ENCODE data around the gene CCDC47. TPM values are rescaled to one million over a fixed set of nuclear protein-coding genes. Genes with fewer than 3 reads are reported as not detected.

CCDC47 gene
- polyA plus RNA-seq, 3 donors, result 15.2 to 56.4 (median 43.0) TPM

- no peak for TF ChIP-seq CTCF (IDR thresholded peaks at IDR 0.05)
- Histone ChIP-seq H3K4me1 (ENCODE audit: control insufficient read depth in 1 of 2, insufficient read depth in 2 of 2, low read length in 2 of 2) (no peaks in the 10 kb centered on the region), H3K36me3 (replicated peaks in 1 of 2; ENCODE audit: control insufficient read depth in 1 of 2, insufficient read depth in 2 of 2, low read length in 2 of 2) (peaks cover 94 to 100% of the 10 kb centered on the region in 2 donors), H3K4me3 (replicated peaks in 1 of 3; ENCODE audit: low read depth in 2 of 3, low read length in 3 of 3) (no peak overlapping the region), H3K79me2 (ENCODE audit: insufficient read depth, low read length) (peaks cover 23% of the 10 kb centered on the region), H4K20me1 (ENCODE audit: insufficient read depth, low read length) (peaks cover 59% of the 10 kb centered on the region), H3K27ac (ENCODE audit: low read depth in 1 of 2, low read length in 2 of 2) (peak overlapping the region in 1 of 2 donors; percentile 41), H2AFZ (ENCODE audit: insufficient read depth, low read depth, low read length, poor library complexity, severe bottlenecking) (no peak overlapping the region), H3K9me3 (replicated peaks in 1 of 2; ENCODE audit: control insufficient read depth in 1 of 2, insufficient read depth in 1 of 2, low read length in 2 of 2) (no peaks in the 10 kb centered on the region), H3K27me3 (ENCODE audit: control insufficient read depth in 2 of 2, insufficient read depth in 2 of 2, low read length in 2 of 2) (no peaks in the 10 kb centered on the region), H3K4me2 (replicated peaks; ENCODE audit: extremely low read depth, low read length, poor library complexity, severe bottlenecking) (no peak overlapping the region), H3K9ac (ENCODE audit: insufficient read depth, low read length, poor library complexity, severe bottlenecking) (no peak overlapping the region)
- WGBS (ENCODE audit: insufficient coverage), result 81% methylated on average over 13 of the region's 21 CpGs
- intact Hi-C loops (cut with micrococcal nuclease), result loop anchor here in 1 of 2 donors (5.0 kb wide), 1 partner anchor 43 kb away; no protein-coding TSS in a partner anchor
- H3K27ac Mint-ChIP-seq, result peak overlapping the region in 6 of 7 donors; percentile 15 to 74 (median 32)
- no peaks in the 10 kb centered on the region for H3K27me3 Mint-ChIP-seq (ENCODE audit: low read depth in 3 of 3)
- peaks cover 95 to 100% of the 10 kb centered on the region in 2 donors for H3K36me3 Mint-ChIP-seq
- peaks cover 9% of the 10 kb centered on the region for H3K4me1 Mint-ChIP-seq
- peaks cover 0 to 1% (median 0%) of the 10 kb centered on the region in 7 donors for H3K9me3 Mint-ChIP-seq
- no peak for DNase-seq
- H3K4me3 Mint-ChIP-seq, result no peak overlapping the region
Observed at GRCh38 chr17:63819585-63820537, 46.5 kb upstream of the CCDC47 start.

- H3K4me3 Mint-ChIP-seq, result no peak overlapping the region
- H3K27ac ChIP-seq (ENCODE audit: low read depth in 1 of 2, low read length in 2 of 2), result peak overlapping the region in 1 of 2 donors; percentile 41
- no peak for TF ChIP-seq CTCF (IDR thresholded peaks at IDR 0.05)
Observed at GRCh38 chr17:63819131-63819530, 45.7 kb upstream of the CCDC47 start.

More at GRCh38 chr17:63819131-63819530, 45.7 kb upstream of the CCDC47 start:
- Histone ChIP-seq H3K27me3 (ENCODE audit: control insufficient read depth in 2 of 2, insufficient read depth in 2 of 2, low read length in 2 of 2) (no peaks in the 10 kb centered on the region), H3K9ac (ENCODE audit: insufficient read depth, low read length, poor library complexity, severe bottlenecking) (no peak overlapping the region), H3K79me2 (ENCODE audit: insufficient read depth, low read length) (peaks cover 16% of the 10 kb centered on the region), H2AFZ (ENCODE audit: insufficient read depth, low read depth, low read length, poor library complexity, severe bottlenecking) (no peak overlapping the region), H3K4me2 (replicated peaks; ENCODE audit: extremely low read depth, low read length, poor library complexity, severe bottlenecking) (no peak overlapping the region), H3K36me3 (replicated peaks in 1 of 2; ENCODE audit: control insufficient read depth in 1 of 2, insufficient read depth in 2 of 2, low read length in 2 of 2) (peaks cover 94 to 100% of the 10 kb centered on the region in 2 donors), H3K4me3 (replicated peaks in 1 of 3; ENCODE audit: low read depth in 2 of 3, low read length in 3 of 3) (no peak overlapping the region), H3K4me1 (ENCODE audit: control insufficient read depth in 1 of 2, insufficient read depth in 2 of 2, low read length in 2 of 2) (no peaks in the 10 kb centered on the region), H4K20me1 (ENCODE audit: insufficient read depth, low read length) (peaks cover 59% of the 10 kb centered on the region), H3K9me3 (replicated peaks in 1 of 2; ENCODE audit: control insufficient read depth in 1 of 2, insufficient read depth in 1 of 2, low read length in 2 of 2) (no peaks in the 10 kb centered on the region)
- Mint-ChIP-seq H3K27me3 (ENCODE audit: low read depth in 3 of 3) (no peaks in the 10 kb centered on the region), H3K36me3 (peaks cover 95 to 100% of the 10 kb centered on the region in 2 donors), H3K27ac (peak overlapping the region in 4 of 7 donors; percentile 15 to 74 (median 31)), H3K9me3 (peaks cover 0 to 1% (median 0%) of the 10 kb centered on the region in 7 donors), H3K4me1 (peaks cover 7% of the 10 kb centered on the region)
- 80% methylated on average over 1 of the region's 6 CpGs for WGBS (ENCODE audit: insufficient coverage)
- no peak for DNase-seq
- intact Hi-C loops (cut with micrococcal nuclease), result no loop called here
